Endometrial microvascular endothelial cells (primary cell): Measurements from ENCODE around the gene JAKMIP2. TPM values are rescaled to one million over a fixed set of nuclear protein-coding genes. Genes with fewer than 3 reads are reported as not detected.
"Not testable (repeated sequence)": the region's sequence is repeated elsewhere in the genome, so short reads cannot be mapped to it uniquely, and the experiment has no call there.

Experiments used
- in situ Hi-C: cut with HindIII; loops from 2 replicates; pipeline ENCODE4 v1.10.0; 2017; ENCODE audit warnings: low sequenced_read_pairs, low pct_unique_long_range_greater_than_20kb; ENCODE audit errors: inconsistent ontology term
- total RNA-seq: library from RNA; depleted of rRNA; stranded (reverse); fragments of >200 nt; gene quantifications from one replicate; pipeline ENCODE4 v1.2.3, GENCODE V29; 2015; ENCODE audit errors: inconsistent ontology term

The JAKMIP2 gene
- total RNA-seq, result not detected

GRCh38 chr5:147782110-147783028 is at the start of gene JAKMIP2:
TSS of gene JAKMIP2 (minus strand) at chr5:147782728. CDS start at chr5:147671806, 110,922 bp downstream.
- in situ Hi-C loops, result no loop called here

DNA sequence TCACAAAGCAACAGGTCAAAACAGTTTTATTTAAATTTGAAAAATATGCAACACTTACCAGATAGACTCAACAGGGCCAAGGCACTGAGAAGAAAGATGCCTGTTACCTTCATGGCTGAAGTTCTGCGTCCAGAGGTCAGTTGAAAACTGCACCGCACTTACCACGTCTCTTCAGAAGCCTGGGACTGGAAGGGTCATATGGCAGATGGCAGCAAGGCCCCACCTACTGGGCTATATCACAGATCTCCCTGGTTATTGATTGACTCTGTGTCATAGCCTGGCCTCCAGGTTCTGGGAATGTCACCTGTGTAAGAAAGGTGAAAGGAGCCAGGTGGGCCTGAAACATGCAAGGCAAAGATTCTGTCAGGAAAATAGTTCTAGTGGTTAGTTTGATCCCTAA is 48.9 kb upstream of the JAKMIP2 start, which contains the start of gene SPINK1:
Gene SPINK1 (minus strand): TSS at position 207 of the 400 bp plus-strand sequence. CDS start 94 bp downstream, at position 113.
- in situ Hi-C loops, result no loop called here

- in situ Hi-C loops, result no loop called here
These were observed 47.5 kb upstream of the JAKMIP2 start for GRCh38 chr5:147830035-147830434.

DNA sequence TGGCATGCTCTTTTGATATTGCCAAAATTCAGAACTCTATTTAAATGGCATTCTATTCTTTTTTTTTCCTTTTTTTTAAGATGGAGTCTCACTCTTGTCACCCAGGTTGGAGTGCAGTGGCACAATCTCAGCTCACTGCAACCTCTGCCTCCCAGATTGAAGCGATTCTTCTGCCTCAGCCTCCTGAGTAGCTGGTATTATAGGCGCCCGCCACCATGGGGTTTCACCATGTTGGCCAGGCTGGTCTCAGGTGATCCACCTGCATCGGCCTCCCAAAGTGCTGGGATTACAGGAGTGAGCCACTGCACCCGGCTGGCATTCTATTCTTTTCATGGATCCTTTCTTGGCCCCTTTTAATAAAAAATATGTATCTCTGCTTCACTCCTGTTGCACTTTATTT is 44.5 kb upstream of the JAKMIP2 start:
- in situ Hi-C loops, result not testable (repeated sequence)

GRCh38 chr5:147826361-147826760 is 43.8 kb upstream of the JAKMIP2 start:
- in situ Hi-C loops, result no loop called here

- in situ Hi-C loops, result no loop called here
These were observed 40.4 kb upstream of the JAKMIP2 start for GRCh38 chr5:147822686-147823491.

DNA sequence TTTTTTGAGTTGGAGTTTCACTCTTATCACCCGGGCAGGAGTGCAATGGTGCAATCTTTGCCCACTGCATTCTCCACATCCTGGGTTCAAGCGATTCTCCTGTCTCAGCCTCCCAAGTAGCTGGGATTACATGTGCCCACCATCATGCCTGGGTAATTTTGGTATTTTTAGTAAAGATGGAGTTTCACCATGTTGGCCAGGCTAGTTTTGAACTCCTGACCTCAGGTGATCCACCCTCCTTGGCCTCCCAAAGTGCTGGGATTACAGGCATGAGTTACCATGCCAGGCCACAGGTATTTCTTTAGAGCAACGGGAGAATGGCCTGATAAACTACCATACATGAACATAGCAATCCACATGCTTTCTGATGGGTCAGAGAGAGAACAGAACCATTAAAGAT is 39.7 kb upstream of the JAKMIP2 start:
- in situ Hi-C loops, result not testable (repeated sequence)

GRCh38 chr5:147821766-147822165 is 39.2 kb upstream of the JAKMIP2 start:
- in situ Hi-C loops, result no loop called here

GRCh38 chr5:147819261-147819770 is 36.8 kb upstream of the JAKMIP2 start:
- in situ Hi-C loops, result no loop called here

- in situ Hi-C loops, result no loop called here
These were observed 35.8 kb upstream of the JAKMIP2 start for GRCh38 chr5:147818290-147818689.

DNA sequence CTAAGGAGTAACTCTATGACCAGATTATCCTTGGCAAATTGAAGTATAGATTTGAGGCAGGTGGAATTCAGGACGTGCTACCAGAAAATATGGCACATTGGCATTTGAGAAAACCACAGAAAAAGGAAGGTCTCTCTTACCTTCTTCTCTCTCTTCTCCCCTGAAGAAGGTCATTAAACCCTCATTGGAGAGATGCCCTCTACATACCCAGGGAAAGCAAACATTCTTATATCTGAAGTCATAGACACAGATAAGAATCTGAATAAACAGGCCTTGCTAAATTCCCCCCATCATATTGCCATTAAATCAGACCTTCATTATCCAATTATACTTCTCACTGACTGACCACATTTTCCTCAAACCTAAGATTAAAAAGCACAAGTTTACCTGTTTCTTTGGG is 31.2 kb upstream of the JAKMIP2 start:
- in situ Hi-C loops, result no loop called here

DNA sequence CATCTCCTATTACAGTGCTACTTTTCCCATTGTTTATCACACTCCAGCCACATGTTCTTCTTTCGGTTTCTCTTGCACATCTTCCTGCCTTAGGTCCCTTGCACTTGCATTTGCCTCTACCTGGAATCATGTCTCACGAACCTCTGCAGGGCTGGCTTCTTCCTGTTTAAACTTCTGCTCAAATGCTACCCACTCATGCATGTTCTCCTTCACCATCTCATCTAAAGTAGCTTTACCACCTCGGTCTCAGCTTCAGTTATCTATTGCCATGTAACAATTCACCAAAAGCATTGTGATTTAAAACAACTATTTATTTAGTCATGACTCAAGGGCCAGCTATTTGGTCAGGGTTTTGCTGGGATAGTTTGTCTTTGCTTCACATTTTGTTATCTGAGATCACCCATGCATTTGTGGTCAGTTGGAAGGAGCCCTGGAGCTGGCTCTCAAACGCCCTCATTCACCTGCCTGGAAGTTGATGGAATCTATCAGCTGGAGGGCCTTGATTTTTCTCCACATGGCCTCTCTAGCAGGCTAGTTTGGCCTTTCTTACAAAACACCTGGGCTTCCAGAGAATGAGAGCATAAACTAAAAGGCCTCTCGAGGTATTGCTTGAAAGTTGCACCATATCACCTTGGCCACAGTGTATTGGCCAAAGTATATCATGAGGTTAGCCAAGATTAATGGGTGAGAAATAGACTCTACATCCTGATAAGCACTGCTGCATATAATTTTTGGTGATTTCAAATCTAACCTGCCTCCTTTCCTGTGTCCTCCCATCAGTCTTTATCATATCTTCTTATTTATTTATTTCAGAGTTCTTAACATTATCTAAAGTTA is 27.5 kb upstream of the JAKMIP2 start:
- in situ Hi-C loops, result no loop called here

DNA sequence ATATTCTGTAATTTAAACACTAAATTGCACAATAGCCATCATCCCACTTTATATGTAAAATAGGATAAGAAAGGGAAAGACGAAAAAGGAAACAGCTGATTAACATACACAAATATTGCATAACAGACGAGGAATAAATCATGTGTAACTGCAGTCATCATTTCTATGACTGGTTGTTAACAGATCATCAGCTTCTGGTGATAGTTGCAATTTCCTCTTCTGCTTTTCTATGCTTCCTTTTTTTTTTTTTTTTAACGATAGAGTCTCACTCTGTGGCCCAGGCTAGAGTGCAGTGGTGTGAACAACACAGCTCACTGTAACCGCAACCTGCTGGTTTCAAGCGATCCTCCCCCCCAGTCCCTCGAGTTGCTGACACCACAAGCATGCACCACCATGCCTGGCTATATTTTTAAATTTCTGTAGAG is 22.5 kb upstream of the JAKMIP2 start:
- in situ Hi-C loops, result no loop called here

DNA sequence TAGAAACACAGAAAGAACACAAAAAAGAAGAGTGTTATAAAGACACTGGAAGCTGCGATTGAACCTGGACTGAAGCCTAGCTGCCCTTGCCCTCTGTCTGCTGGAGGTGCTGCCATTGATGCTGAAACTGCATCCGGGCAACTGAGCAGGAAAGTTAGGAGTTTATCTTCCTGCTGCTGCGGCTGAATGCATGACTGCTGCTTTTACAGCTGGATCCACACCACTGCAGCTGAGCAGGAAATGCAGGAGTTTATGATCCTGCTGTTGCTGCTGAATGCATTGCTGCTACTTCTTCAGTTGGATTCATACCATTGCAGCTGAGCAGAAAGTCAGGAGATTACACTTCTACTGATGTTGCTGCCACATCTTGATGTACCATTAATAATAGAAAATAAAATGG is 21.8 kb upstream of the JAKMIP2 start:
- in situ Hi-C loops, result no loop called here

DNA sequence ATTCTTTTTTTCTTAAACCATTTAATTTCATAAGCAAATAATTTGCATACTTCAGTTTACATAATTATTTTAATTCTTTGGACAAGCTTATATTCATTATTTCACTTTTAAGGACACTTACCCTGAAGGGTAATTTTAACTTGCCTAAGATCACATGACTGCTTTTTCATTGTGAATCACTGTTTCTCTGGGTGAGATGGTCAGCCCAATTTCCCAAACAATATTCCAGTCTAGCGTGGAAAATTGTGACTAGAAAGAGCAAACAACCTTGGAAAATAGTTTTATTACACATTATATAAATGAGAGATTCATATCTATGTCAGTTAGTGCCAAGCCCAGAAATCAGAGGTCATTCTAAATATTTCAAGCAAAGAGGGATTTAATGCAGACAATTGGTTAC is 21.4 kb upstream of the JAKMIP2 start:
- in situ Hi-C loops, result no loop called here

- in situ Hi-C loops, result not testable (repeated sequence)
These were observed 20.6 kb upstream of the JAKMIP2 start for GRCh38 chr5:147803161-147803560.

DNA sequence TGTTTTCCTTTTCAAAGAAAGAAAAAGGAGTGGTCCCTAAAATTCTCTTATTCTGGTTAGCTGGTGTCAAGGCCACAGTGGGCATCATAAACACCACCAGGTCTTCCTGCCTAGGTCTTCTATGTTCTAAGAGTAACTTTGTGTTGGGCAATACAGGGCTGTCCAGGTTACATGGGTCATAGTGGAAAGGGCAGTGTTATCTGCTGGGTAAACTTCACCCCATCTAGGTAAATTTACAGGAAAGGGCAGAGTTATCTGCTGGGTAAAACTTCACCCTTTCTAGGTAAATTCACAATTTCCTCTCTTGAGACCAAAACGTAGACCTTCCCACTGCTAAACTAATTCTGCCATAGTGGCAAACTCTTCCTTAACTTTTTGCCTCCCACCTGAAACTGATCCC is 18.9 kb upstream of the JAKMIP2 start:
- in situ Hi-C loops, result no loop called here

DNA sequence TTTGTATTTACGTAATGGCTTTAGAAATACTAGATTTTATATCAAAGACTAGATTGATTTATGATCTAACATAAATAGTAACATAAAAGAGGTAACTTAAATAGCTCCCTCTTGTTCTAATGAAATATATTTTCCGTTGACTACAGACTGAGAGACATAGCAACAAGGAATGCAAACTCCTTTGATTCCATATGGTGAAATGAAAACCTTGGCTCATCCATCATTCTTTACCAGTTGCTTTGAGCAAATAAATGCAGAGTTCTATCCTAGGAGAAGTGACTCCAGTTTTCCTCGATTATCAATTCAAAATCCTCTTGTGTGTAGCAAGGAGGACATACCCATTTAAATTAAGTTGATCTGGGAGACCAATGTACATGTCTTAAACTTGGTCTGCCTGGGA is 18.0 kb upstream of the JAKMIP2 start:
- in situ Hi-C loops, result no loop called here
